LoVo (cell line): Measurements from ENCODE around the gene ANKS1B.

Experiments
- DNase-seq: peaks from one replicate; pipeline ENCODE4 v3.0.0-alpha.2; 2016; ENCODE audit warnings: low spot score

ANKS1B gene

GRCh38 chr12:99960311-99960710, 24.4 kb downstream of the ANKS1B start:
- DNase-seq = no peak

GRCh38 chr12:99959549-99960170, 25.1 kb downstream of the ANKS1B start:
- no peak for DNase-seq

- DNase-seq = no peak
Observed at GRCh38 chr12:99957866-99958466, 26.8 kb downstream of the ANKS1B start.

- DNase-seq = no peak
Observed at GRCh38 chr12:99954724-99955123, 30.0 kb downstream of the ANKS1B start.

GRCh38 chr12:99948370-99948769, 36.4 kb downstream of the ANKS1B start:
- no peak for DNase-seq

GRCh38 chr12:99946131-99946530, 38.6 kb downstream of the ANKS1B start:
- no peak for DNase-seq

- no peak for DNase-seq
Observed at GRCh38 chr12:99935608-99936007, 49.1 kb downstream of the ANKS1B start.

- no peak for DNase-seq
Observed at GRCh38 chr12:99926511-99927169, 58.1 kb downstream of the ANKS1B start.

GRCh38 chr12:99920353-99920960, 64.3 kb downstream of the ANKS1B start:
- no peak for DNase-seq

- DNase-seq = no peak
Observed at GRCh38 chr12:99917711-99918402, 66.9 kb downstream of the ANKS1B start.

- no peak for DNase-seq
Observed at GRCh38 chr12:99916555-99916954, 68.2 kb downstream of the ANKS1B start.

GRCh38 chr12:99915251-99916082, 69.3 kb downstream of the ANKS1B start:
- DNase-seq = no peak

- DNase-seq = no peak
Observed at GRCh38 chr12:99914206-99914605, 70.5 kb downstream of the ANKS1B start.

- no peak for DNase-seq
Observed at GRCh38 chr12:99911967-99912366, 72.8 kb downstream of the ANKS1B start.

GRCh38 chr12:99911081-99911480, 73.7 kb downstream of the ANKS1B start:
- no peak for DNase-seq

- no peak for DNase-seq
Observed at GRCh38 chr12:99910342-99910741, 74.4 kb downstream of the ANKS1B start.

- DNase-seq = no peak
Observed at GRCh38 chr12:99906786-99907579, 77.8 kb downstream of the ANKS1B start.

- DNase-seq = no peak
Observed at GRCh38 chr12:99901181-99901580, 83.6 kb downstream of the ANKS1B start.

GRCh38 chr12:99898645-99899044, 86.1 kb downstream of the ANKS1B start:
- DNase-seq = no peak

GRCh38 chr12:99879439-99879838, 105.3 kb downstream of the ANKS1B start:
- DNase-seq = no peak

GRCh38 chr12:99875081-99875480, 109.7 kb downstream of the ANKS1B start:
- DNase-seq = no peak
